ENCODE results near the gene APOBR. TPM values are rescaled to one million over a fixed set of nuclear protein-coding genes. Genes with fewer than 3 reads are reported as not detected.

The APOBR gene
- total and polyA plus RNA-seq, 7 donors: 0.68 to 94.5 (median 1.1) TPM

DNA sequence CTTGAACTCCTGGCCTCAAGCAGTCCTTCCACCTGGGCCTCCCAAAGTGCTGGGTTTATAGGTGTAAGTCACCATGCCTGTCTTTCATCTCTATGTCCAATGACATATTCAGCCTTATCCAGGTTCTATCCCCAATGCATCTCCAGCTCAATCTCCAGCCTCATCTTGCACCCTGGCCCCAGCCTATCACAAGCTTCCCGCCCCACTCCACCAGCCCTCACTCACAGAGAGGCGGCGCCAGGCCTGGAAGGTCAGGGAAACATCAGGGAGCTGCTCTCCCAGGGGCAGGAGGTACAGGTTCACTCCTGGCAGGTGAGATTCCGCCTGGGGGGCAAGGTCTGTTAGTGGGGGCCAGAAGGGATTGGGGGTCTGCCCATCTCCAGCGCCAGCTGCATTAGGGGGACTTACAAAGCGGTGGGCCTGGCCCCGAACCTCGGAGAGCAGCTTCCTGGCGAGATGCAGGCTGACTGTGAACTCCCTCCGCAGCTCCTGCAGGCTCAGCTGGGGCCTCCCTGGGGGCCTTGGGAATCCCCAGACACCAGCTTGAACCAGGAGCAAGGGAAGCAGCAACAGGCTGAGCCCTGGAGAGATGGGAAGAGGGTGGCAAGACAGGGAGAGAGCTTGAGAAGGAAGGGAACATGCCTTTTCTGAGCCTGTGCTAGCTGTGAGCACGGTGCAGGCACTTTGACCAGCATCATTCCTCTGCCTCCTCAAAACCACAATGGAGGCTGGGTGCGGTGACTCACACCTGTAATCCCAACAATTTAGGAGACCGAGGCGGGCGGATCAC, 9.2 kb downstream of the APOBR start:
- Histone ChIP-seq H3K36me3 (no peaks in the 10 kb centered on the region), H3K27ac (no peak overlapping the region), H3K4me1 (no peaks in the 10 kb centered on the region), H3K27me3 (peaks cover 0 to 13% (median 0%) of the 10 kb centered on the region in 3 donors), H3K9me3 (no peaks in the 10 kb centered on the region), H3K4me3 (no peak overlapping the region)
- TF ChIP-seq POLR2A (IDR thresholded peaks at IDR 0.05): no peak
- no peak for TF ChIP-seq POLR2AphosphoS5 (IDR thresholded peaks at IDR 0.05)
- TF ChIP-seq EP300 (IDR thresholded peaks at IDR 0.05): no peak
- TF ChIP-seq, protein P1, sequence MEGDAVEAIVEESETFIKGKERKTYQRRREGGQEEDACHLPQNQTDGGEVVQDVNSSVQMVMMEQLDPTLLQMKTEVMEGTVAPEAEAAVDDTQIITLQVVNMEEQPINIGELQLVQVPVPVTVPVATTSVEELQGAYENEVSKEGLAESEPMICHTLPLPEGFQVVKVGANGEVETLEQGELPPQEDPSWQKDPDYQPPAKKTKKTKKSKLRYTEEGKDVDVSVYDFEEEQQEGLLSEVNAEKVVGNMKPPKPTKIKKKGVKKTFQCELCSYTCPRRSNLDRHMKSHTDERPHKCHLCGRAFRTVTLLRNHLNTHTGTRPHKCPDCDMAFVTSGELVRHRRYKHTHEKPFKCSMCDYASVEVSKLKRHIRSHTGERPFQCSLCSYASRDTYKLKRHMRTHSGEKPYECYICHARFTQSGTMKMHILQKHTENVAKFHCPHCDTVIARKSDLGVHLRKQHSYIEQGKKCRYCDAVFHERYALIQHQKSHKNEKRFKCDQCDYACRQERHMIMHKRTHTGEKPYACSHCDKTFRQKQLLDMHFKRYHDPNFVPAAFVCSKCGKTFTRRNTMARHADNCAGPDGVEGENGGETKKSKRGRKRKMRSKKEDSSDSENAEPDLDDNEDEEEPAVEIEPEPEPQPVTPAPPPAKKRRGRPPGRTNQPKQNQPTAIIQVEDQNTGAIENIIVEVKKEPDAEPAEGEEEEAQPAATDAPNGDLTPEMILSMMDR (IDR thresholded peaks at IDR 0.05): no peak
- DNase-seq: no peak
- WGBS, 2 donors: 84 to 90% methylated on average over 15 of the region's 15 CpGs
- intact Hi-C loops (cut with DNase I): no loop called here

DNA sequence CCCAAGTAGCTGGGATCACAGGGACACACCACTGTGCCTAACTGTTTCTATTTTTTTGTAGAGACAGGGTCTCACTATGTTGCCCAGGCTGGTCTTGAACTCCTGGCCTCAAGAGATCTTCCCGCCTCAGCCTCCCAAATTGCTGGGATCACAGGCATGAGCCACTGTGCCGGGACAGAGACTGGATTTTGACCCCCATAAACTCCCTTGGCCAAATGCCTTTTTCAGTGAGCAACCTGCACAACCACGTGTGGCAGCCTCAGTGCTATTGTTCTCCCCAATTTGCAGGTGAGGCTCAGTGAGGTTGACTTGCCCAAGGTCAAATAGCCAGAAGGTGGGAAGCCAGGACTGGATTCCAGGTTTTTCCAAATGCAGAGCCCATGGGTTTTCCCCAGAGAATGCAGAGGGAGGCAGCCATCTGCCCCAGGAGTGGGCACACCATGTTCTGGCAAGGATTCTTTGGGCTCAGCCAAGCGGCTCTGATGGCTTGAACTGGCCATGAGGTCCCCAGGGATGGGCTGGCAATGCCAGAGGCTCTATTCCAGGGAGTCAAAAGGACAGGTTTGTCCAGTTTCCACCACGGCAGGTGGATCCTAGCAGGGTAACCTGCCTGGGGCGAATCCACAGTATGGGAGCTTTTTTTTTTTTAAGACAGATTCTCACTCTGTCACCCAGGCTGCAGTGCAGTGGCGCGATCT, 10.4 kb downstream of the APOBR start:
- Histone ChIP-seq H3K27me3 (peaks cover 0 to 13% (median 0%) of the 10 kb centered on the region in 3 donors), H3K9me3 (no peaks in the 10 kb centered on the region), H3K4me3 (no peak overlapping the region), H3K36me3 (no peaks in the 10 kb centered on the region), H3K4me1 (no peaks in the 10 kb centered on the region), H3K27ac (no peak overlapping the region)
- intact Hi-C loops (cut with DNase I): no loop called here
- no peak for DNase-seq
- TF ChIP-seq EP300 (IDR thresholded peaks at IDR 0.05): no peak
- no peak for TF ChIP-seq POLR2AphosphoS5 (IDR thresholded peaks at IDR 0.05)
- TF ChIP-seq POLR2A (IDR thresholded peaks at IDR 0.05): no peak
- TF ChIP-seq, protein P1 (IDR thresholded peaks at IDR 0.05): no peak
- WGBS, 2 donors: 37 to 66% methylated on average over 8 of the region's 8 CpGs

DNA sequence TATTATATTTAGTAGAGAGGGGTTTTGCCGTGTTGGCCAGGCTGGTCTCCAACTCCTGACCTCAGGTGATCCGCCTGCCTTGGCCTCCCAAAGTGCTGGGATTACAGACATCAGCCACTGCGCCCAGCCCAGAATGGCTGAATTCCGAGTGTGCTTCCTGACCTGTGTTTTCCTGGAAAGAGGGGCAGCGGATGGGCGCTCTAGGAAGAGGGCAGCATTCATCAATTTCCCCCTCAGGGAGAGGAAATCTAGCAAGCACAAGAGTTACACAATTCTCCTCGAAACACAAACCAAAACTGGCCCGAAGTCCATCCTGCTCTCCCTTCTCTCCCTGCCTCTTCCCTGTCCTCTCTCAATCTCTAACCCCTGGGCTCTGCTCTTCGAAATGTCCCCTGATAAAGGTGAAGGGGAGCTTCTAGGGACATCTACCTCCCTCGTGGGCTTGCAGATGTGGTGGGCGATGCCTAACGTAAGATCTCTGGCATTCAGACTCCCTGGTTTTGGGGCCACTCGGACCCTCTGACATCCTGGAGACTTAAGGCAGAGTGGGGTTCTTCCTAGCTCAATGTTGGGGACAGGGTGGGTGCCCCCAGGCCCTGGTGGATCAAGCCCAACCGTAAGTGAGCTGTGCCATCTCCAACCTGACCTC, 11.2 kb downstream of the APOBR start:
- H3K27me3 ChIP-seq: peaks cover 0 to 13% (median 0%) of the 10 kb centered on the region in 3 donors
- 82 to 84% methylated on average over 14 of the region's 14 CpGs for WGBS, 2 donors
- no peak overlapping the region for H3K4me3 ChIP-seq
- no peaks in the 10 kb centered on the region for H3K36me3 ChIP-seq
- intact Hi-C loops (cut with DNase I): no loop called here
- no peak overlapping the region for H3K27ac ChIP-seq
- DNase-seq: no peak
- no peaks in the 10 kb centered on the region for H3K4me1 ChIP-seq
- no peaks in the 10 kb centered on the region for H3K9me3 ChIP-seq
- TF ChIP-seq POLR2A (IDR thresholded peaks at IDR 0.05): no peak
- no peak for TF ChIP-seq EP300 (IDR thresholded peaks at IDR 0.05)
- TF ChIP-seq POLR2AphosphoS5 (IDR thresholded peaks at IDR 0.05): no peak
- TF ChIP-seq, protein P1 (IDR thresholded peaks at IDR 0.05): no peak

DNA sequence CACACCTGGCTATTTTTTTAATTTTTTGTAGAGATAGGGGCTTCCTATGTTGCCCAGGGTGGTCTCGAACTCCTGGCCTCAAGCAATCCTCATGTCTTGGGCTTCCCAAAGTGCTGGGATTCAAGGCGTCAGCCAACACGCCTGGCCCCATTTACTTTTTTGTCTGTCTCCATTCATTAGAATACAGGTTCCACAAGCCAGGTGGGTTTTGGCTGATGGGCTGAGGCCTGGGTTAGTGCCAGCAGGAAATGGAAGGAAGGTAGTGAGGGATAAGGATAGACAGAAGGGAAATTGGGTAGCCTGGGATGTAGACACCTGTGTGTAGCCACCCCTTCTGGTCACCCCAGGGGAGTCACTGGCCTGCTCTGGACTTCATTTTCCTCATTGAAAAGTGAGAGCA, 16.6 kb downstream of the APOBR start:
- H3K36me3 ChIP-seq: no peaks in the 10 kb centered on the region
- DNase-seq: no peak
- 83 to 88% methylated on average over 3 of the region's 3 CpGs for WGBS, 2 donors
- no peak for TF ChIP-seq POLR2A (IDR thresholded peaks at IDR 0.05)
- H3K4me1 ChIP-seq: no peaks in the 10 kb centered on the region
- H3K27me3 ChIP-seq: peaks cover 0 to 13% (median 0%) of the 10 kb centered on the region in 3 donors
- intact Hi-C loops (cut with DNase I): no loop called here
- H3K9me3 ChIP-seq: no peaks in the 10 kb centered on the region
- H3K27ac ChIP-seq: no peak overlapping the region
- no peak overlapping the region for H3K4me3 ChIP-seq
